ENCODE results near the gene CD84.
A peak's percentile ranks its signal among the peaks of the same experiment; 100 is the strongest.
"Not testable (repeated sequence)": the region's sequence is repeated elsewhere in the genome, so short reads cannot be mapped to it uniquely, and the experiment has no call there.

CD84 gene

GRCh38 chr1:160608941-160609340 lies 29.6 kb upstream of the CD84 start:
- DNase-seq, result no peak

- DNase-seq, result no peak
Measured at GRCh38 chr1:160608514-160608913, 29.2 kb upstream of the CD84 start.

GRCh38 chr1:160608057-160608456 lies 28.8 kb upstream of the CD84 start:
- DNase-seq, result no peak

DNA sequence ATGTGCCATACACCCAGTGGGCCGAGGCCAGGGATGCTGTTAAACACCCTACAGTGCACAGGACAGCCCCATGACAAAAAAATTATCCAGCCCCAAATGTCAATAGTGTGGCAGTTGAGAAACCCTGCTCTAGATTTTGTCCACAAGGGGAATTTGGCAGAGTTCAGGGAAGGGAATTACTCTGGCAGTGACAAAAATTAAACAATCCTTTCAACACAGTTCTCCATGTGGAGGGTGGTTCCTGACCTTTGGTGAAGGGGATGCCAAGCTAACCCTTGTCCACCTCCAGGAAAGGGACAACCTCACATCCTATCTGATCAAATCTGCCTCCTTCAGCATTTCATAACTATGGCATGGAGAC lies 28.4 kb upstream of the CD84 start:
- DNase-seq, result no peak

- peak; percentile 30 for DNase-seq
Measured at GRCh38 chr1:160607011-160607671, 27.8 kb upstream of the CD84 start.

DNA sequence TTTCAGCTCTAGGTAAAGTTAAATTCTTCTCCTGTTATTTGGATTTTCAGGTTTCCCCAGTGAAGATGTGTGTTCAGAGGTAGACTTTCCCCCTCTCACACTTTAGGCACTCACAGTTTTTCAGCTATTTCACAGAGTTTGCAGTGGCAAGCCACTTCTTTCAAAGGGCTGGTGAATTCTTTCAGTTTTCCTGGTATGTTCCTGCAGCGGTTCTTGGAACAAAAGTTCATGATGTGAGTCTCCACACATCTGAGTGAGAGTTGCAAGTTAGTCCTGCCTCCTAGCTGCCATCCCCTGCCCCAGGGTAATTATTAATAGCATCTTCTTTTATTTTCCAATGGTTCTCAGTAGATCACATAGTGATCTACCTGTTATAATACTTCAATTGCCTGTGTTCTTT lies 27.3 kb upstream of the CD84 start:
- DNase-seq, result no peak

DNA sequence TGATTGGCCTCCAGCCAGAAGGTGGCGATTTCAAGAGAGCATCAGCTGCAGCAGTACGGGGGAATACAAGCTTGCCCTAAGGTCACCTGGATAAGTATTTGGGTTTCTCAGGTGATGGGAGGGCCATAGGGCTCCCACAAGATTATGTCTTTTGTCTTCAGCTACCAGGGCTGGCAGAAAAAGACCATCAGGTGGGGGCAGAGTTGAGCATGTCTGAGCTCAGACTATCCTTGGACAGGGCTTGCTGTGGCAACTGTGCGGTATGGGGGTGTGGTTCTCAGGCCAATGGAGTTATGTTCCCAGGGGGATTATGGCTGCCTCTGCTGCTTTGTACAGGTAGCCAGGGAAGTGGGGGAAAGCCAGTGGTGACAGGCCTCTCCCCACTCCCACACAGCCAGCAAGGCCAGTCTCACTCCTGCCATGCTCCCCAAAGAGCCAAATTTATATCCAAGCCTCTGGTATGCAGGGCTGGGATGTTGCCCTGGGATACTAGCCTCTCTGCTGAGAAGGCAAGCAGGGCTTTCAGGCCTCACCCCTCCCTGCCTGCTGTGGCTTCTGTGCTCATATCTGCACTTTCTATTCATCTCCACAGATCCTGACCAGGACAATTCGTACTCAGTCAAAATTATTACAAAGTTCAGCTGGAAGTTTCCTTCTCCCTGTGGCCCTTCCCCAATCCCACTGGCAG lies 26.6 kb upstream of the CD84 start:
- no peak for DNase-seq

- DNase-seq, result no peak
Measured at GRCh38 chr1:160605205-160605604, 25.9 kb upstream of the CD84 start.

DNA sequence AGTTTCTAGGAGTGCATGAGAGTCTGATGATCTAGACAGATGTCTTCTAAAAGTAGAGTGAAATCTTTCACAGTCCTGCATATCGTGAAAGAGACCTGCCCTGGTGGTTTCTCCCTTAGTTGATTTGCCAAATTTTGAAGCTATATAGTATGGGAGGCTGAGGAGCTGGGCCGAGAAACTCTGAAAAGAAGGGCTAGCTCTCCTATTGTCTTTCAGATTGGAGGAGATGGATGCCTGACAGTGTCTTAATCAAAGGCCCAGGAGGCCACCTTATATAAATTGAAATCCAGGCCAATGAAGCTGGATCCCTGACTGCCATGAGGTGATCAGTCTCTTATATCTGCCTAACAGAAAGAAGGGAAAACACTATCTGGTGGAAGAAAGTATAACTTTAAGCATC lies 18.4 kb upstream of the CD84 start:
- DNase-seq, result no peak

DNA sequence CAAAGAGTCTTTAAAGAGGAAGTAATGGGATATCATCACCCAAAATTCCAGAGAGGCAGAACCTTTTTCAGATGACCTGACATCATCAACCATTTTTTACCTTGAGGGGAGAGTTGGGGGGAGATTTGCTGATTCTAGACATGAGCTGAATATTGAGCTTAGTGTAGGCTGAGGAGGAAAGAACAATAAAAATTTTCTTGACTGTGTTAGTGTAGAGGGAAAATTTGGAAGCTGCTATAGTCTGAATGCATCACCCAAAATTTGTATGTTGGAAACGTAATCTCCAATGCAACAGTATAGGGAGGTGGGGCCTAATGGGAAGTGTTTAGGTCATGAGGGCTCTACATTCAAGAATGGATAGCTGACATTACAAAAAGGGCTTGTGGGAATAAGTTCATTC lies 17.8 kb upstream of the CD84 start:
- DNase-seq, result no peak

DNA sequence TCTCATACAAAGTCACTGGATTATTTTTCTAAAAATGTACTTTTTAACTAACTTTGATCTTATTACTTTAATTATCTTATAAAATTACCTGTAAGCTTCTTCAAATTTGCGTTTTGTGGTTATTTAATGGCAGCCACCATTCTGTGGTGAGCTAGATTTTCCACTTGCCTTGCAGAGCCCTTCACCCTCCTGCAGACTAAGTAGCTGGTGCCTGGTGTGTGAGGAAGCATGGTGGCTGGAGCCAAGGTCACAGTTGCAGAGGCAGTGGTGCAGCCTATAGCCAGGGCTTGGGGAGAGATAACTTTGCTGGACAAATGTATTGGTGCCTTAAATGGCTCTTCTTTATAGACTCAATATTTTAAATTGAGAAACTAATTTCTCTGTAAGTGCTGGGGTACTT lies 11.2 kb upstream of the CD84 start:
- no peak for DNase-seq

GRCh38 chr1:160588468-160588867 lies 9.2 kb upstream of the CD84 start:
- no peak for DNase-seq

GRCh38 chr1:160584784-160585183 lies 5.5 kb upstream of the CD84 start:
- DNase-seq, result no peak

DNA sequence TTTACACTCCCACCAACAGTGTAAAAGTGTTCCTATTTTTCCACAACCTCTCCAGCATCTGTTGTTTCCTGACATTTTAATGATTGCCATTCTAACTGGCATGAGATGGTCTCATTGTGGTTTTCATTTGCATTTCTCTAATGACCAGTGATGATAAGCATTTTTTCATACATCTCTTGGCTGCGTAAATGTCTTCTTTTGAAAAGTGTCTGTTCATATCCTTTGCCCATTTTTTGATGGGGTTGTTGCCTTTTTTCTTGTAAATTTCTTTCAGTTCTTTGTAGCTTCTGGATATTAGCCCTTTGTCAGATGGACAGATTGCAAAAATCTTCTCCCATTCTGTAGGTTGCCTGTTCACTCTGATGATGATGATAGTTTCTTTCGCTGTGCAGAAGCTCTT lies 3.7 kb upstream of the CD84 start:
- DNase-seq, result not testable (repeated sequence)

DNA sequence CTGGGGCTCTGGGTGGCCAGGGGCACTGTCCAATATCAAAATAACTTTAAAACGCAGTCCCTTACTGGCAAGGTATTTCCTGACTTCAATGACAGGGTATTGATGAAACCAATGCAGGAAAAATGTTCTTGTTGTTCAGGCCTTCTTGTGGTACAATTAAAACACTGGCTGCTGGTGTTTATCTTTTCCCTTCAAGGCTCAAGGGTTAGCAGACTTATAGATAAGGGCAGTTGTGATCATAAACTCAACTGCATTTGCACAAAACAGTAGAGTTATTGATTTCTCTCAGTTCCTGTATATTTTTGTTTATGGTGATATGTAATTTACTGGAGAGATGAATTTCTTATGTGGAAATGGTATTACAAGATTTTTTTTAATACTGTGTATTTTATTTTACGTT lies 2.7 kb upstream of the CD84 start:
- DNase-seq, result no peak

GRCh38 chr1:160580221-160580812 lies 1.0 kb upstream of the CD84 start:
- DNase-seq, result no peak

DNA sequence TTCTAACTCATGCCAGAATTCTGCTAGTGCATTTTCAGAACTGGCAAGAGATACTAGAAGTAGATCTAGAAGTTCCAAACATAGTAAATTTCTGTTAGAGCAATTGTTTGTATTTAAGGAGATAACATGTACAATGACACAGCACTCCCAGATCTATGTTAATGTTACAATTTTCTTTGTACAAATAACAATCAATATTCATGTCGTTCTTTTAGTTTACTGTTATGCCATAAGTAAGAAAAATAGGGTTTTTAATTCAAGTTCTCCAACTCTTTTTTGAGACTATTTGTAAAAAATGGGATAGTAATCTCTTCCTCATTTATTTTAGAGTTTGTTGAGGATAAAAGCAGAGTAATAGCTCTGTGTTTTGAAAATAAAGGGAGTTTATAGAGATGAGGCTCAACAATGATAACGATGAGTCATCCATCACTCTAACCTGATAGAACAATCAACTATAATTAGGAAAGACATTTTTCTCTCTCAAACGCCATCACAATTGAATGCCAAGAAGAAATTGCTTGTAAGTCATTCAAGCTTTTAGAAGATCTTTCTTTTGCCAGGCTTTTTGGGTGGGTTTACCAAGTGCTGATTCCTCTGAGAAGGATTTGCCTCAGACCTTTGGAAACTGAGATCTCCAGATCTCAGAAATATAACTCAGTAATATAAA lies 638 bp downstream of the CD84 start:
- no peak for DNase-seq

- DNase-seq, result no peak
Measured at GRCh38 chr1:160578175-160578524, 1.1 kb downstream of the CD84 start.

- no peak for DNase-seq
Measured at GRCh38 chr1:160577671-160578070, 1.6 kb downstream of the CD84 start.

DNA sequence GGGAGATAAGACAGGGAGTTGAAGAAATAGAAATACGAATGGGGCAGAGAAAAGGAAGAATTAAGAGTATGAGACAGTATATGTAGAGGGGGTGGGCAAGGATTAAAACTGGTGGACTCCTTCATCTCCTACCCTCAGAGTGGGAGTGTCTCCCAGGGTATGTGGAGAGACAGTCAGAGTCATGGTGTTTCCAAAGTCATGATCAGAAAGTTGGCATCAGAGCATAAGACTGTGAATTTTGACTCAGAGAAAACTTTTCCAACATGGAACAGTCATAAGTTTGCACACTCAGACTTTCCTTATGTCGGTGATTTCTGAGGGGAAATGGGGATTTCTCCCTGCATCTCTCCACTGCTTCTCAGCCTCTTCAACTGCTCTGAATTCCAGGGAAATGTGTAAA lies 2.4 kb downstream of the CD84 start:
- no peak for DNase-seq

- no peak for DNase-seq
Measured at GRCh38 chr1:160576390-160576789, 2.9 kb downstream of the CD84 start.

- DNase-seq, result no peak
Measured at GRCh38 chr1:160575112-160575664, 4.1 kb downstream of the CD84 start.

DNA sequence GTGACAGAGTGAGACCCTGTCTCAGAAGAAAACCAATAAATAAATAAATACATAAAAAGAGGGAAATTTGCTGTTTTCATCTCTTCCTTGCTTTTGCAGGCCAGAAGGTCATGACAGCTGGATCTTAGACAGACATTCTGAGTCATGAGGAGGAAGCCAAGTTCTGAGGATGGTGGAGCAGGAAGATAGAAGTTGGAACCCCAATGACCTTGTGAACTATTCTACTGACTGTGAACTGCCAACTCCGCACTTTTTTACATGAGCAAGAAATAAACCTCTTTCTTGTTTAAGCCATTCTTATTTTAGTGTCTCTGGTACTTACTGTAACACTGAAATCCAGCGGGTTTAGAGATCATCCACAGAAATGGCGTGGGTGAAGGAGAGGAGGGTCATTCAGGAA lies 8.5 kb downstream of the CD84 start:
- no peak for DNase-seq

GRCh38 chr1:160569806-160570205 lies 9.5 kb downstream of the CD84 start:
- no peak for DNase-seq
